Kidney (tissue), 14 donors: ENCODE measurements around the gene ABCA1. TPM values are rescaled to one million over a fixed set of nuclear protein-coding genes. Genes with fewer than 3 reads are reported as not detected.

Experiments
- DNase-seq, 5 donors: peaks; one replicate each; pipeline ENCODE4 v3.0.0-alpha.2; 2013 to 2020
- FAIRE-seq: peaks from 2 replicates; lab custom pipeline; 2012; peaks lifted over from hg19 to GRCh38; lab: Jason Lieb, UNC
- H3K27ac ChIP-seq, 2 donors: one replicate each; pipeline ENCODE4 v1.7.0; 2013; ENCODE audit warnings: low read depth in 2 of 2, low read length in 2 of 2, inconsistent platforms in 1 of 2
- H3K27me3 ChIP-seq: one replicate; pipeline ENCODE4 v1.7.1; 2013; ENCODE audit warnings: low read length, inconsistent platforms; ENCODE audit not compliant: control insufficient read depth, insufficient read depth
- H3K36me3 ChIP-seq, 3 donors: one replicate each; pipeline versions ENCODE4 v1.7.0 to v1.7.1; 2013; ENCODE audit warnings: low read length in 3 of 3, control low read depth in 1 of 3, inconsistent platforms in 1 of 3; ENCODE audit not compliant: insufficient read depth in 3 of 3, control insufficient read depth in 2 of 3
- H3K4me1 ChIP-seq, 3 donors: one replicate each; pipeline versions ENCODE4 v1.7.0 to v1.7.1; 2013; ENCODE audit warnings: low read length in 3 of 3, inconsistent platforms in 1 of 3, low read depth in 1 of 3; ENCODE audit not compliant: control insufficient read depth in 2 of 3, insufficient read depth in 2 of 3
- H3K4me3 ChIP-seq, 3 donors: one replicate each; pipeline versions ENCODE4 v1.7.0 to v1.8.1; 2013; ENCODE audit warnings: low read length in 3 of 3, control low read depth in 1 of 3, inconsistent platforms in 1 of 3
- H3K9ac ChIP-seq, 3 donors: one replicate each; pipeline versions ENCODE4 v1.7.0 to v1.7.1; 2013; ENCODE audit warnings: low read length in 3 of 3, control low read depth in 1 of 3, inconsistent platforms in 1 of 3
- H3K9me3 ChIP-seq, 3 donors: one replicate each; pipeline versions ENCODE4 v1.7.0 to v1.7.1; 2013; ENCODE audit warnings: low read length in 3 of 3, control low read depth in 1 of 3, inconsistent platforms in 1 of 3; ENCODE audit not compliant: control insufficient read depth in 2 of 3, insufficient read depth in 1 of 3
- intact Hi-C: fragments of 100-400 bp; cut with DNase I; formaldehyde crosslinking; loops from one replicate; pipeline ENCODE4 v1.11.1; 2022
- polyA plus RNA-seq: library from polyadenylated mRNA; stranded (reverse); fragments of 350-450 nt; fragmentation: Illumina TruSeq; extraction: RNeasy Lipid Tissue Mini Kit (QIAGEN cat#74804); gene quantifications from one replicate; pipeline ENCODE4 v1.2.3, GENCODE V29; 2014; ENCODE audit warnings: low read depth, low replicate concordance; ENCODE audit not compliant: insufficient read depth
- total RNA-seq: library from RNA; stranded (reverse); fragmentation: NEBNext Ultra II Directional; extraction: Animal tissue kit (Norgen Biotek cat#: 25700); gene quantifications from one replicate; pipeline ENCODE4 v1.2.1, GENCODE V29; 2021
- TF ChIP-seq, protein P1 (sequence below): IDR thresholded peaks from 3 replicates; pipeline ENCODE4 v1.5.1; 2012; ENCODE audit warnings: mild to moderate bottlenecking, moderate library complexity, borderline replicate concordance; ENCODE audit not compliant: insufficient read depth; ENCODE audit errors: extremely low read depth
- donor health status: control.
- donor health status: control.
- donor health status: control.
- donor health status: control.
- donor health status: control.
- donor health status: DM: yes; HTN: yes; CAD: no.
- donor health status: Normal renal cell carcinoma (clear cell type).

The ABCA1 gene
- total and polyA plus RNA-seq, 2 donors from 2014 or later, result 1.4 to 26.1 TPM

DNA sequence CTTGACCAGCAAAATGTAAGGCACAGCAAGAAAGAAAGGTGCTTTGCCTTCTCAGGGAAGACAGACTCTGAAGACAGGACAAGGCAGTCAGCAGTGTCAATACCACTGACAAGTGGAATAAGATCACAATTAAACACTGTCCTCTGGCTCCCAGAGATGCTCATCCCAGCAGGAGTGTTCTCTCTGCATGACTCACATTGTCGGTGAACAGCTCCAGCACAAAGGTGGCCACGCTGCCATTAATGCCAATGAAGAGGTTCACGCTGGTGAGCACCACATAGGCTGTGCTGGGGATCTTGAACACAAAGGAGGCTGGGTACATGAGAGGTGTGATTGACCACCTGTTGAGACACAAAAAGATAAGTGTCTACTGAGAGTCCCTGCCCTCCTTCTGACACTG is 132.1 kb downstream of the ABCA1 start:
- Histone ChIP-seq H3K4me1 (no peaks in the 10 kb centered on the region), H3K4me3 (no peak overlapping the region), H3K9me3 (no peaks in the 10 kb centered on the region), H3K27me3 (no peaks in the 10 kb centered on the region), H3K36me3 (peaks cover 21 to 83% (median 60%) of the 10 kb centered on the region in 3 donors), H3K9ac (no peak overlapping the region), H3K27ac (no peak overlapping the region)
- intact Hi-C loops, result no loop called here
- DNase-seq (no peak), FAIRE-seq (no peak)
- TF ChIP-seq, protein P1, sequence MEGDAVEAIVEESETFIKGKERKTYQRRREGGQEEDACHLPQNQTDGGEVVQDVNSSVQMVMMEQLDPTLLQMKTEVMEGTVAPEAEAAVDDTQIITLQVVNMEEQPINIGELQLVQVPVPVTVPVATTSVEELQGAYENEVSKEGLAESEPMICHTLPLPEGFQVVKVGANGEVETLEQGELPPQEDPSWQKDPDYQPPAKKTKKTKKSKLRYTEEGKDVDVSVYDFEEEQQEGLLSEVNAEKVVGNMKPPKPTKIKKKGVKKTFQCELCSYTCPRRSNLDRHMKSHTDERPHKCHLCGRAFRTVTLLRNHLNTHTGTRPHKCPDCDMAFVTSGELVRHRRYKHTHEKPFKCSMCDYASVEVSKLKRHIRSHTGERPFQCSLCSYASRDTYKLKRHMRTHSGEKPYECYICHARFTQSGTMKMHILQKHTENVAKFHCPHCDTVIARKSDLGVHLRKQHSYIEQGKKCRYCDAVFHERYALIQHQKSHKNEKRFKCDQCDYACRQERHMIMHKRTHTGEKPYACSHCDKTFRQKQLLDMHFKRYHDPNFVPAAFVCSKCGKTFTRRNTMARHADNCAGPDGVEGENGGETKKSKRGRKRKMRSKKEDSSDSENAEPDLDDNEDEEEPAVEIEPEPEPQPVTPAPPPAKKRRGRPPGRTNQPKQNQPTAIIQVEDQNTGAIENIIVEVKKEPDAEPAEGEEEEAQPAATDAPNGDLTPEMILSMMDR, result no peak

GRCh38 chr9:104795082-104795481 is 132.9 kb downstream of the ABCA1 start:
- no peak for FAIRE-seq
- Histone ChIP-seq H3K27ac (no peak overlapping the region), H3K27me3 (no peaks in the 10 kb centered on the region), H3K4me3 (no peak overlapping the region), H3K9me3 (no peaks in the 10 kb centered on the region), H3K9ac (no peak overlapping the region), H3K36me3 (peaks cover 18 to 82% (median 53%) of the 10 kb centered on the region in 3 donors), H3K4me1 (no peaks in the 10 kb centered on the region)
- DNase-seq, result no peak
- intact Hi-C loops, result no loop called here
- TF ChIP-seq, protein P1, result no peak

DNA sequence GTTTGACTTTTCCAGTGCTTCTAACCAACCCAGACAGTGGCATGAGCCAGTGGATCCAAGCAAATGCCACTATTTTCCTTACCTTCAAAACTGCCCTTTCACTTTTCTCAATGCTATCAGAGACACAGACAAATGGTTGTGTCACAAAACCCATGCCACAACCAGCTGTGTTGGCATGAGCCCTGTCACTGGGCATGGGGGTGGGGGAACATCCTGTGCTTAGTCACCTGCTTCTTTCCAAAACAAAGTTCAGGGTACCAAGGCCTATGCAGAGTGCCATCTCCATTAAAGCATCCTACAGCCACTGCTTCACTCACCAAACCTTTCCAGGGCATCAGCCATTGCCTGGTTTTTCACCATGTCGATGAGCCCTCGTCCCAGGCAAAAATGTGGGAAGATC is 133.9 kb downstream of the ABCA1 start:
- no peak overlapping the region for H3K27ac ChIP-seq
- intact Hi-C loops, result no loop called here
- FAIRE-seq, result no peak

More for the DNA sequence above, 133.9 kb downstream of the ABCA1 start:
- H3K4me3 ChIP-seq, result no peak overlapping the region
- TF ChIP-seq, protein P1, result no peak
- DNase-seq, result no peak
- H3K9ac ChIP-seq, result no peak overlapping the region
- H3K27me3 ChIP-seq, result no peaks in the 10 kb centered on the region
- no peaks in the 10 kb centered on the region for H3K9me3 ChIP-seq
- H3K36me3 ChIP-seq, result peaks cover 16 to 82% (median 50%) of the 10 kb centered on the region in 3 donors
- no peaks in the 10 kb centered on the region for H3K4me1 ChIP-seq
